Activated CD8-positive, alpha-beta T cell treated with anti-CD3 and anti-CD28 coated beads for 36 hours (primary cell): Measurements from ENCODE around the gene GTF2F2. TPM values are rescaled to one million over a fixed set of nuclear protein-coding genes. Genes with fewer than 3 reads are reported as not detected.

Source experiments
- ATAC-seq: fragments of 200-7000 bp; cut with Tn5 transposase; one replicate; pipeline ENCODE4 v1.10.0; 2021; ENCODE audit warnings: mild to moderate bottlenecking, moderate library complexity
- CTCF ChIA-PET: fragments of 350-600 bp; sonication (Branson Sonifier 250); formaldehyde crosslinking; loops from one replicate; lab custom pipeline; 2021; ENCODE audit warnings: antibody characterized with exemption; lab: Charles Lee
- POLR2A ChIA-PET: fragments of 350-600 bp; sonication (Branson Sonifier 250); formaldehyde crosslinking; loops from one replicate; lab custom pipeline; 2021; ENCODE audit warnings: antibody characterized with exemption; lab: Charles Lee
- DNase-seq: peaks from one replicate; pipeline ENCODE4 v3.0.0-alpha.2; 2020
- H3K27ac Mint-ChIP-seq: one replicate; pipeline ENCODE4 v1.8.0; 2021; ENCODE audit warnings: mild to moderate bottlenecking, mixed read lengths
- H3K27me3 Mint-ChIP-seq: one replicate; pipeline ENCODE4 v1.8.0; 2021; ENCODE audit warnings: mixed read lengths
- H3K36me3 Mint-ChIP-seq: one replicate; pipeline ENCODE4 v1.8.0; 2021; ENCODE audit warnings: low read depth, mixed read lengths
- H3K4me1 Mint-ChIP-seq: one replicate; pipeline ENCODE4 v1.8.0; 2021; ENCODE audit warnings: low read depth, mixed read lengths
- H3K4me3 Mint-ChIP-seq: one replicate; pipeline ENCODE4 v1.8.0; 2021; ENCODE audit warnings: mild to moderate bottlenecking, moderate library complexity, mixed read lengths
- H3K9me3 Mint-ChIP-seq: one replicate; pipeline ENCODE4 v1.8.0; 2021; ENCODE audit warnings: mixed read lengths
- CTCF ChIP-seq: fragments of 200-600 bp; IDR thresholded peaks from one replicate; pipeline ENCODE4 v1.8.0; 2022; ENCODE audit warnings: antibody characterized with exemption, mild to moderate bottlenecking
- intact Hi-C: fragments of 100-400 bp; cut with micrococcal nuclease; formaldehyde crosslinking; loops from one replicate; pipeline ENCODE4 v1.10.0; 2022
- total RNA-seq, 2 experiments: library from RNA; stranded (reverse); gene quantifications; one replicate each; pipeline ENCODE4 v1.2.3, GENCODE V29; 2021

The GTF2F2 gene
- total RNA-seq, 2 experiments from 2014 or later: 25.8 to 28.9 TPM

GRCh38 chr13:45191874-45192273 lies 71.6 kb downstream of the GTF2F2 start:
- ATAC-seq: no peak
- no peak for DNase-seq
- Mint-ChIP-seq H3K9me3 (no peaks in the 10 kb centered on the region), H3K27me3 (no peaks in the 10 kb centered on the region), H3K36me3 (peaks cover 20% of the 10 kb centered on the region), H3K4me3 (no peak overlapping the region), H3K4me1 (peaks cover 8% of the 10 kb centered on the region), H3K27ac (no peak overlapping the region)
- intact Hi-C loops: no loop called here
- ChIA-PET CTCF (interaction anchor here (2.0 kb wide), 1 partner anchor 145 kb away, joined by 6 read pairs; no protein-coding TSS in a partner anchor), POLR2A (no interaction called here)
- TF ChIP-seq CTCF: no peak

GRCh38 chr13:45194081-45194939 lies 74.0 kb downstream of the GTF2F2 start:
- Mint-ChIP-seq H3K27me3 (no peaks in the 10 kb centered on the region), H3K4me1 (peaks cover 9% of the 10 kb centered on the region), H3K4me3 (no peak overlapping the region), H3K36me3 (peaks cover 9% of the 10 kb centered on the region), H3K9me3 (no peaks in the 10 kb centered on the region), H3K27ac (no peak overlapping the region)
- intact Hi-C loops: no loop called here
- TF ChIP-seq CTCF: no peak
- DNase-seq (no peak), ATAC-seq (no peak)
- CTCF ChIA-PET: interaction anchor here (1.6 to 2.0 kb wide), 3 partner anchors 12 to 148 kb away, joined by 3 to 7 read pairs (median 6); no protein-coding TSS in a partner anchor
- POLR2A ChIA-PET: no interaction called here

GRCh38 chr13:45195421-45195820 lies 75.1 kb downstream of the GTF2F2 start:
- Mint-ChIP-seq H3K27me3 (no peaks in the 10 kb centered on the region), H3K4me3 (no peak overlapping the region), H3K27ac (no peak overlapping the region), H3K36me3 (peaks cover 11% of the 10 kb centered on the region), H3K4me1 (peaks cover 11% of the 10 kb centered on the region), H3K9me3 (no peaks in the 10 kb centered on the region)
- ATAC-seq (no peak), DNase-seq (no peak)
- intact Hi-C loops: no loop called here
- no peak for TF ChIP-seq CTCF
- POLR2A ChIA-PET: interaction anchor here (0.9 kb wide), 1 partner anchor 9 kb away, joined by 3 read pairs; no protein-coding TSS in a partner anchor
- CTCF ChIA-PET: no interaction called here

GRCh38 chr13:45196096-45196495 lies 75.8 kb downstream of the GTF2F2 start:
- no peak overlapping the region for H3K4me3 Mint-ChIP-seq
- no peak overlapping the region for H3K27ac Mint-ChIP-seq
- H3K27me3 Mint-ChIP-seq: no peaks in the 10 kb centered on the region
- peaks cover 11% of the 10 kb centered on the region for H3K4me1 Mint-ChIP-seq
- no peaks in the 10 kb centered on the region for H3K9me3 Mint-ChIP-seq
- POLR2A ChIA-PET: interaction anchor here (0.9 kb wide), 1 partner anchor 10 kb away, joined by 3 read pairs; no protein-coding TSS in a partner anchor
- TF ChIP-seq CTCF: no peak
- CTCF ChIA-PET: no interaction called here
- DNase-seq (no peak), ATAC-seq (no peak)
- H3K36me3 Mint-ChIP-seq: peaks cover 11% of the 10 kb centered on the region
- intact Hi-C loops: no loop called here

GRCh38 chr13:45196622-45197021 lies 76.3 kb downstream of the GTF2F2 start:
- no peak for ATAC-seq
- intact Hi-C loops: no loop called here
- no peak for DNase-seq
- ChIA-PET POLR2A (no interaction called here), CTCF (no interaction called here)
- Mint-ChIP-seq H3K27me3 (no peaks in the 10 kb centered on the region), H3K4me1 (peaks cover 13% of the 10 kb centered on the region), H3K36me3 (peaks cover 13% of the 10 kb centered on the region), H3K4me3 (no peak overlapping the region), H3K9me3 (no peaks in the 10 kb centered on the region), H3K27ac (no peak overlapping the region)
- TF ChIP-seq CTCF: no peak
